T-helper 9 cell (primary cell): ENCODE results near the gene CAPN12.

Experiments
- DNase-seq: peaks from one replicate; pipeline ENCODE4 v3.0.0-alpha.2; 2020

The CAPN12 gene

GRCh38 chr19:38709671-38710415 lies 34.4 kb downstream of the CAPN12 start:
- no peak for DNase-seq

GRCh38 chr19:38709119-38709518 lies 35.2 kb downstream of the CAPN12 start:
- no peak for DNase-seq

GRCh38 chr19:38708413-38709024 lies 35.8 kb downstream of the CAPN12 start:
- DNase-seq, result no peak

GRCh38 chr19:38707512-38708114 lies 36.7 kb downstream of the CAPN12 start:
- DNase-seq, result no peak

- no peak for DNase-seq
Observed at GRCh38 chr19:38706792-38707511, 37.3 kb downstream of the CAPN12 start.

- no peak for DNase-seq
Observed at GRCh38 chr19:38705197-38706019, 38.9 kb downstream of the CAPN12 start.

GRCh38 chr19:38704488-38705026 lies 39.7 kb downstream of the CAPN12 start:
- DNase-seq, result no peak

- DNase-seq, result no peak
Observed at GRCh38 chr19:38703509-38703908, 40.8 kb downstream of the CAPN12 start.

- DNase-seq, result no peak
Observed at GRCh38 chr19:38702278-38702677, 42.0 kb downstream of the CAPN12 start.

- DNase-seq, result no peak
Observed at GRCh38 chr19:38701455-38702063, 42.7 kb downstream of the CAPN12 start.

GRCh38 chr19:38700902-38701454 lies 43.3 kb downstream of the CAPN12 start:
- DNase-seq, result no peak

- no peak for DNase-seq
Observed at GRCh38 chr19:38700350-38700901, 43.8 kb downstream of the CAPN12 start.

- DNase-seq, result no peak
Observed at GRCh38 chr19:38699647-38700349, 44.5 kb downstream of the CAPN12 start.

- DNase-seq, result no peak
Observed at GRCh38 chr19:38699027-38699346, 45.3 kb downstream of the CAPN12 start.

GRCh38 chr19:38698225-38699026 lies 45.8 kb downstream of the CAPN12 start:
- no peak for DNase-seq

- no peak for DNase-seq
Observed at GRCh38 chr19:38697641-38698071, 46.6 kb downstream of the CAPN12 start.

- no peak for DNase-seq
Observed at GRCh38 chr19:38697197-38697596, 47.1 kb downstream of the CAPN12 start.

- DNase-seq, result no peak
Observed at GRCh38 chr19:38696729-38697055, 47.6 kb downstream of the CAPN12 start.

GRCh38 chr19:38695832-38696728 lies 48.2 kb downstream of the CAPN12 start:
- no peak for DNase-seq
